IMR-90 (cell line): ENCODE data around the gene KIF4B. TPM values are rescaled to one million over a fixed set of nuclear protein-coding genes. Genes with fewer than 3 reads are reported as not detected.
"Not testable (repeated sequence)": the region's sequence is repeated elsewhere in the genome, so short reads cannot be mapped to it uniquely, and the experiment has no call there.

Experiments
- ATAC-seq: fragments of 200-7000 bp; cut with Tn5 transposase; 2 replicates; pipeline ENCODE4 v1.9.1; 2020; ENCODE audit warnings: low read depth, mild to moderate bottlenecking, moderate library complexity
- BruUV-seq: library from RNA; stranded (reverse); fragments of 400-500 nt; replicated peaks from 2 replicates; lab custom pipeline; 2021; lab: Mats Ljungman, UMichigan
- CTCF ChIA-PET: fragments of 300-600 bp; formaldehyde crosslinking; extraction: SDS; loops from one replicate; lab custom pipeline; 2021; ENCODE audit warnings: antibody characterized with exemption; lab: Yijun Ruan, JAX
- POLR2A ChIA-PET: fragments of 300-600 bp; sonication (Branson Sonifier 250); formaldehyde crosslinking; loops from one replicate; lab custom pipeline; 2022; ENCODE audit warnings: antibody characterized with exemption; ENCODE audit not compliant: unreplicated experiment; lab: Charles Lee
- DNase-seq: peaks from one replicate; pipeline ENCODE4 v3.0.0; 2013
- H2AFZ ChIP-seq: replicated peaks from 2 replicates; pipeline ENCODE3; 2013; ENCODE audit warnings: low read length, mild to moderate bottlenecking; ENCODE audit not compliant: poor library complexity
- H2AK5ac ChIP-seq: 2 replicates; pipeline ENCODE4 v1.6.1; 2013; ENCODE audit warnings: low read depth, low read length, inconsistent platforms
- H2AK9ac ChIP-seq: replicated peaks from 2 replicates; pipeline ENCODE3; 2013; ENCODE audit warnings: mild to moderate bottlenecking, low read depth, low read length, moderate library complexity; ENCODE audit not compliant: poor library complexity
- H2BK120ac ChIP-seq: 2 replicates; pipeline ENCODE4 v1.6.1; 2013; ENCODE audit warnings: low read depth, low read length, inconsistent platforms
- H2BK15ac ChIP-seq: 3 replicates; pipeline ENCODE4 v1.6.1; 2013; ENCODE audit warnings: low read depth, low read length, inconsistent platforms
- H2BK20ac ChIP-seq: 2 replicates; pipeline ENCODE4 v1.6.1; 2013; ENCODE audit warnings: low read depth, mild to moderate bottlenecking, inconsistent platforms, low read length, moderate library complexity
- H2BK5ac ChIP-seq: 2 replicates; pipeline ENCODE4 v1.6.1; 2013; ENCODE audit warnings: mild to moderate bottlenecking, low read depth, low read length, inconsistent platforms; ENCODE audit not compliant: poor library complexity, severe bottlenecking
- H3K14ac ChIP-seq: replicated peaks from 2 replicates; pipeline ENCODE4 v1.6.1; 2013; ENCODE audit warnings: low read depth, low read length, inconsistent platforms
- H3K18ac ChIP-seq: 2 replicates; pipeline ENCODE4 v1.6.1; 2013; ENCODE audit warnings: low read depth, low read length, control low read depth
- H3K23ac ChIP-seq: 2 replicates; pipeline ENCODE4 v1.6.1; 2013; ENCODE audit warnings: low read depth, low read length, inconsistent platforms
- H3K27ac ChIP-seq: 2 replicates; pipeline ENCODE4 v1.5.1; 2013; ENCODE audit warnings: mild to moderate bottlenecking, control low read depth, low read length; ENCODE audit not compliant: insufficient read depth
- H3K27me3 ChIP-seq: 2 replicates; pipeline ENCODE4 v1.6.1; 2013; ENCODE audit warnings: low read length; ENCODE audit not compliant: control insufficient read depth, insufficient read depth
- H3K36me3 ChIP-seq: 2 replicates; pipeline ENCODE4 v1.6.1; 2013; ENCODE audit warnings: low read length, mixed read lengths; ENCODE audit not compliant: control insufficient read depth, insufficient read depth
- H3K4ac ChIP-seq: 2 replicates; pipeline ENCODE4 v1.6.1; 2013; ENCODE audit warnings: low read depth, low read length, inconsistent platforms
- H3K4me1 ChIP-seq: 2 replicates; pipeline ENCODE4 v1.6.1; 2013; ENCODE audit warnings: low read length, mixed read lengths; ENCODE audit not compliant: control insufficient read depth, insufficient read depth
- H3K4me2 ChIP-seq: 2 replicates; pipeline ENCODE4 v1.6.1; 2013; ENCODE audit warnings: low read depth, mild to moderate bottlenecking, control low read depth, low read length, moderate library complexity
- H3K4me3 ChIP-seq: 2 replicates; pipeline ENCODE4 v1.5.1; 2013; ENCODE audit warnings: low read depth, mild to moderate bottlenecking, control low read depth, low read length, moderate library complexity; ENCODE audit not compliant: insufficient read depth
- H3K56ac ChIP-seq: 2 replicates; pipeline ENCODE4 v1.6.1; 2013; ENCODE audit warnings: low read length, inconsistent platforms; ENCODE audit not compliant: insufficient read depth; ENCODE audit errors: extremely low read depth
- H3K79me1 ChIP-seq, 2 experiments: 2 replicates each; pipeline ENCODE4 v1.6.1; 2013; ENCODE audit warnings: low read length in 2 of 2, inconsistent platforms in 1 of 2, low read depth in 1 of 2
- H3K9ac ChIP-seq: 2 replicates; pipeline ENCODE4 v1.6.1; 2013; ENCODE audit warnings: low read depth, low read length, control low read depth
- H3K9me1 ChIP-seq: 2 replicates; pipeline ENCODE4 v1.6.1; 2013; ENCODE audit warnings: low read length, inconsistent platforms; ENCODE audit not compliant: insufficient read depth
- H3K9me3 ChIP-seq: 2 replicates; pipeline ENCODE4 v1.6.1; 2013; ENCODE audit warnings: low read length; ENCODE audit not compliant: control insufficient read depth, insufficient read depth
- H4K20me1 ChIP-seq: 2 replicates; pipeline ENCODE4 v1.6.1; 2013; ENCODE audit warnings: low read length, inconsistent platforms; ENCODE audit not compliant: insufficient read depth
- H4K5ac ChIP-seq: 2 replicates; pipeline ENCODE4 v1.6.1; 2013; ENCODE audit warnings: mild to moderate bottlenecking, low read depth, low read length, control low read depth
- H4K8ac ChIP-seq, 2 experiments: 2 replicates each; pipeline ENCODE4 v1.6.1; 2013; ENCODE audit warnings: low read depth in 2 of 2, low read length in 2 of 2, control low read depth in 1 of 2, inconsistent platforms in 1 of 2
- H4K91ac ChIP-seq: 2 replicates; pipeline ENCODE4 v1.6.1; 2013; ENCODE audit warnings: low read depth, low read length, inconsistent platforms; ENCODE audit not compliant: insufficient read depth
- RAD21 ChIP-seq: IDR thresholded peaks from 2 replicates; pipeline ENCODE4 v1.6.1; 2012; ENCODE audit warnings: low read length, improper control_type of control experiment
- RFX5 ChIP-seq: IDR thresholded peaks from 2 replicates; pipeline ENCODE4 v1.8.0; 2012; ENCODE audit warnings: low read depth, mild to moderate bottlenecking, low read length, moderate library complexity
- WGBS, 2 experiments: methylation state at CpG; one replicate each; pipeline versions ENCODE4 v1.1.5 to v1.1.7; 2013; ENCODE audit warnings: missing lambda C conversion rate in 2 of 2; ENCODE audit not compliant: insufficient read length in 1 of 2; ENCODE audit errors: extremely low coverage in 2 of 2; 5-methylcytosine and 5-hydroxymethylcytosine counted together
- dilution Hi-C: fragments of 300-500 bp; cut with HindIII; formaldehyde crosslinking; loops from one replicate; pipeline ENCODE4 v1.14.3; 2018; ENCODE audit warnings: low sequenced_read_pairs; ENCODE audit not compliant: unreplicated experiment
- in situ Hi-C: fragments of 300-500 bp; cut with MboI; formaldehyde crosslinking; loops from 3 replicates; pipeline ENCODE4 v1.14.3; 2019; ENCODE audit warnings: low sequenced_read_pairs, inconsistent platforms, mixed read lengths
- intact Hi-C: fragments of 100-400 bp; cut with micrococcal nuclease; formaldehyde crosslinking; loops from 2 replicates; pipeline ENCODE4 v1.10.0; 2022
- polyA plus RNA-seq, 3 experiments: library from polyadenylated mRNA; depleted of rRNA; stranded (reverse); fragments of >200 nt; gene quantifications; 2 replicates each; pipeline ENCODE4 v1.2.3, GENCODE V29; 2012; ENCODE audit warnings: low replicate concordance in 1 of 3
- total RNA-seq: library from RNA; depleted of rRNA; stranded (reverse); fragments of >200 nt; gene quantifications from 2 replicates; pipeline ENCODE4 v1.2.3, GENCODE V29; 2012

Gene KIF4B
- total and polyA plus RNA-seq, 2 of the 4 experiments (the other 2 are of a cell fraction): under 0.01 to 0.03 TPM

- Histone ChIP-seq H2BK120ac (no peak overlapping the region), H3K56ac (no peak overlapping the region), H3K9me3 (no peaks in the 10 kb centered on the region), H4K91ac (no peak overlapping the region), H2AK5ac (no peak overlapping the region), H3K9me1 (no peaks in the 10 kb centered on the region), H3K27ac (no peak overlapping the region), H4K8ac (no peak overlapping the region), H3K4ac (no peak overlapping the region), H2BK15ac (no peak overlapping the region), H2AFZ (no peak overlapping the region), H3K4me1 (no peaks in the 10 kb centered on the region), H3K4me2 (no peak overlapping the region), H3K9ac (no peak overlapping the region), H4K20me1 (no peaks in the 10 kb centered on the region), H2AK9ac (no peak overlapping the region), H2BK20ac (no peak overlapping the region), H4K5ac (no peak overlapping the region), H3K79me1 (no peaks in the 10 kb centered on the region), H3K36me3 (no peaks in the 10 kb centered on the region), H3K14ac (no peak overlapping the region), H2BK5ac (no peak overlapping the region), H3K23ac (no peak overlapping the region), H3K4me3 (no peak overlapping the region), H3K18ac (no peak overlapping the region), H3K27me3 (no peaks in the 10 kb centered on the region)
- ChIA-PET POLR2A (interaction anchor here (0.6 kb wide), 1 partner anchor 532 kb away, joined by 3 read pairs; no protein-coding TSS in a partner anchor), CTCF (interaction anchor here (0.7 to 1.0 kb wide), 2 partner anchors 13 to 576 kb away, joined by 3 read pairs; no protein-coding TSS in a partner anchor)
- dilution Hi-C loops (no loop called here), in situ Hi-C loops (no loop called here), intact Hi-C loops (no loop called here)
- ATAC-seq (no peak), DNase-seq (no peak)
- WGBS, 2 experiments: no CpG with 5 or more reads among the region's 1 CpG
- TF ChIP-seq RFX5: no peak
- no peak for TF ChIP-seq RAD21
- BruUV-seq: no TSS peak
Measured at GRCh38 chr5:155029240-155029639, 15.7 kb downstream of the KIF4B start.

DNA sequence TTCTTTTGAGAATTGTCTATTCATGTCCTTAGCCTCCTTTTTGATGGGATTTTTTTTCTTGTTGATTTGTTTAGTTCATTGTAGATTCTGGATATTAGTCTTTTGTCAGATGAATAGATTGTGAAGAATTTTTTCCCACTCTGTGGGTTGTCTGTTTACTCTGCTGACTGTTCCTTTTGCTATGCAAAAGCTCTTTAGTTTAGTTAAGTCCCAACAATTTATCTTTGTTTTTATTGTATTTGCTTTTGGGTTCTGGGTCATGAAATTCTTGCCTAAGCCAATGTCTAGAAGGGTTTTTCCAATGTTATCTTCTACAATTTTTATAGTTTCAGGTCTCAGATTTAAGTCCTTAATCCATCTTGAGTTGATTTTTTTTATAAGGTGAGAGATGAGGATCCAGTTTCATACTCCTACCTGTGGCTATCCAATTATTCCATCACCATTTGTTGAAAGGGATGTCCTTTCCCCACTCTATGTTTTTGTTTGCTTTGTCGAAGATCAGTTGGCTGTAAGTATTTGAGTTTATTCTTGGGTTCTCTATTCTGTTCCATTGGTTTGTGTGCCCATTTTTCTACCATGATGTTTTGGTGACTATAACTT, 20.7 kb downstream of the KIF4B start:
- H2AK9ac ChIP-seq, H3K27me3 ChIP-seq, ATAC-seq, H2BK120ac ChIP-seq, H2AK5ac ChIP-seq, H4K91ac ChIP-seq, H3K9me3 ChIP-seq, H4K8ac ChIP-seq, BruUV-seq, H3K4me2 ChIP-seq, H2BK5ac ChIP-seq, H3K79me1 ChIP-seq, H4K20me1 ChIP-seq, H3K9ac ChIP-seq, H3K14ac ChIP-seq, H3K18ac ChIP-seq, H3K4me3 ChIP-seq, dilution Hi-C loops, H3K56ac ChIP-seq, H2AFZ ChIP-seq, H3K36me3 ChIP-seq, POLR2A ChIA-PET, intact Hi-C loops, H2BK15ac ChIP-seq, H3K4me1 ChIP-seq, in situ Hi-C loops, DNase-seq, H3K23ac ChIP-seq, H4K5ac ChIP-seq, CTCF ChIA-PET, H3K4ac ChIP-seq, H2BK20ac ChIP-seq, H3K27ac ChIP-seq, H3K9me1 ChIP-seq: not testable (repeated sequence)
- no CpG with 5 or more reads among the region's 1 CpG for WGBS, 2 experiments
